SK-N-SH (cell line): ENCODE results near the gene PBX3. TPM values are rescaled to one million over a fixed set of nuclear protein-coding genes. Genes with fewer than 3 reads are reported as not detected.
A peak's percentile ranks its signal among the peaks of the same experiment; 100 is the strongest.

Source experiments
- CTCF ChIA-PET: fragments of 300-600, 350-600 bp; formaldehyde crosslinking; extraction: SDS; loops from one replicate; lab custom pipeline; 2021; lab: Yijun Ruan, JAX
- POLR2A ChIA-PET: fragments of 350-600 bp; sonication (Branson Sonifier 250); formaldehyde crosslinking; extraction: SDS; loops from one replicate; lab custom pipeline; 2020; ENCODE audit warnings: antibody characterized with exemption, inconsistent platforms; lab: Yijun Ruan, JAX
- DNase-seq: peaks from one replicate; pipeline ENCODE4 v3.0.0; 2012
- H2AFZ ChIP-seq: fragments of 200-600 bp; sonication (generic); 2 replicates; pipeline ENCODE4 v1.8.1; 2016; ENCODE audit warnings: antibody characterized with exemption, mild to moderate bottlenecking, low read depth
- H3F3A ChIP-seq: fragments of 200-600 bp; sonication (generic); replicated peaks from 2 replicates; pipeline ENCODE3; 2016; ENCODE audit warnings: antibody characterized with exemption, mild to moderate bottlenecking; ENCODE audit not compliant: insufficient read depth
- H3K27ac ChIP-seq, 2 experiments: fragments of 200-500 bp in 1 of 2; fragments of 200-600 bp in 1 of 2; sonication (Bioruptor generic) in 1 of 2; sonication (generic), shearing (Covaris generic) in 1 of 2; 2 replicates each; pipeline versions ENCODE4 v1.5.1 to v1.6.1; 2014 to 2016; ENCODE audit warnings: low read depth in 2 of 2, inconsistent platforms in 1 of 2, low read length in 1 of 2, mild to moderate bottlenecking in 1 of 2, mixed read lengths in 1 of 2
- H3K27me3 ChIP-seq: fragments of 200-600 bp; sonication (generic), shearing (Covaris generic); 2 replicates; pipeline ENCODE4 v1.6.1; 2016; ENCODE audit warnings: mixed run types; ENCODE audit not compliant: insufficient read depth
- H3K36me3 ChIP-seq, 2 experiments: fragments of 200-500 bp in 1 of 2; fragments of 200-600 bp in 1 of 2; sonication (Bioruptor generic) in 1 of 2; sonication (generic) in 1 of 2; replicated peaks in 1 of 2; 2 replicates each; pipeline versions ENCODE3 to v1.5.1; 2014 to 2016; ENCODE audit warnings: low read length in 1 of 2, mild to moderate bottlenecking in 1 of 2; ENCODE audit not compliant: insufficient read depth in 2 of 2, control insufficient read depth in 1 of 2
- H3K4me1 ChIP-seq, 2 experiments: fragments of 200-500 bp in 1 of 2; fragments of 200-600 bp in 1 of 2; sonication (Bioruptor generic) in 1 of 2; sonication (generic), shearing (Covaris generic) in 1 of 2; 2 replicates each; pipeline versions ENCODE4 v1.5.1 to v1.6.1; 2014 to 2016; ENCODE audit warnings: low read depth in 1 of 2, low read length in 1 of 2, mixed run types in 1 of 2; ENCODE audit not compliant: insufficient read depth in 2 of 2, control insufficient read depth in 1 of 2
- H3K4me2 ChIP-seq: fragments of 200-600 bp; sonication (generic), shearing (Covaris generic); 2 replicates; pipeline ENCODE4 v1.6.1; 2017; ENCODE audit warnings: mixed run types
- H3K4me3 ChIP-seq, 2 experiments: fragments of 200-500 bp in 1 of 2; fragments of 200-600 bp in 1 of 2; sonication (Bioruptor generic) in 1 of 2; sonication (generic), shearing (Covaris generic) in 1 of 2; 2 replicates each; pipeline versions ENCODE4 v1.5.1 to v1.8.1; 2014 to 2016; ENCODE audit warnings: low read depth in 2 of 2, inconsistent platforms in 1 of 2, low read length in 1 of 2, mild to moderate bottlenecking in 1 of 2, mixed read lengths in 1 of 2, moderate library complexity in 1 of 2
- H3K79me2 ChIP-seq: fragments of 200-600 bp; sonication (generic); 2 replicates; pipeline ENCODE4 v1.8.1; 2017; ENCODE audit warnings: mild to moderate bottlenecking; ENCODE audit not compliant: insufficient read depth
- H3K9ac ChIP-seq: fragments of 200-600 bp; sonication (generic); 2 replicates; pipeline ENCODE4 v1.6.1; 2017; ENCODE audit warnings: mixed run types
- H3K9me2 ChIP-seq: fragments of 200-600 bp; sonication (generic); 2 replicates; pipeline ENCODE4 v1.6.1; 2017; ENCODE audit warnings: mixed run types
- H3K9me3 ChIP-seq: fragments of 200-600 bp; sonication (generic); 2 replicates; pipeline ENCODE4 v1.6.1; 2017; ENCODE audit warnings: mixed run types, mild to moderate bottlenecking, moderate library complexity
- H4K20me1 ChIP-seq: fragments of 200-600 bp; sonication (generic); 2 replicates; pipeline ENCODE4 v1.6.1; 2017; ENCODE audit warnings: mild to moderate bottlenecking, mixed run types; ENCODE audit not compliant: insufficient read depth
- CHD2 ChIP-seq: fragments of 150-350 bp; IDR thresholded peaks from 2 replicates; pipeline ENCODE4 v1.6.1; 2018; ENCODE audit warnings: low read length; ENCODE audit not compliant: partially characterized antibody
- ELF1 ChIP-seq: IDR thresholded peaks from 2 replicates; pipeline ENCODE4 v1.4.0; 2012
- EP300 ChIP-seq, 2 experiments: IDR thresholded peaks; 2 replicates each; pipeline versions ENCODE4 v1.4.0 to v1.6.1; 2012; ENCODE audit warnings: borderline replicate concordance in 1 of 2, low read depth in 1 of 2, low read length in 1 of 2
- FOSL2 ChIP-seq: IDR thresholded peaks from 2 replicates; pipeline ENCODE4 v1.4.0; 2012; ENCODE audit warnings: low read depth, mild to moderate bottlenecking, moderate library complexity, borderline replicate concordance
- FOXM1 ChIP-seq: IDR thresholded peaks from 2 replicates; pipeline ENCODE4 v1.4.0; 2012; ENCODE audit warnings: low read depth, mild to moderate bottlenecking
- GABPA ChIP-seq: IDR thresholded peaks from 2 replicates; pipeline ENCODE4 v1.4.0; 2012; ENCODE audit warnings: low read depth, mild to moderate bottlenecking
- GATA2 ChIP-seq: sonication (generic); formaldehyde crosslinking; IDR thresholded peaks from 2 replicates; pipeline ENCODE4 v1.5.0; 2020; ENCODE audit warnings: mild to moderate bottlenecking, missing genetic modification reagents
- JUND ChIP-seq: IDR thresholded peaks from 2 replicates; pipeline ENCODE4 v1.4.0; 2012
- POLR2AphosphoS5 ChIP-seq: IDR thresholded peaks from 2 replicates; pipeline ENCODE4 v1.6.1; 2012; ENCODE audit warnings: low read depth, low read length
- RFX5 ChIP-seq: IDR thresholded peaks from 2 replicates; pipeline ENCODE4 v1.6.1; 2012; ENCODE audit warnings: mild to moderate bottlenecking, improper control_type of control experiment, low read length
- SIN3A ChIP-seq: IDR thresholded peaks from 2 replicates; pipeline ENCODE4 v1.6.1; 2012; ENCODE audit warnings: low read depth, mild to moderate bottlenecking, low read length, moderate library complexity, borderline replicate concordance
- SMC3 ChIP-seq: IDR thresholded peaks from 2 replicates; pipeline ENCODE4 v1.6.1; 2012; ENCODE audit warnings: low read depth, low read length, improper control_type of control experiment
- TAF1 ChIP-seq: IDR thresholded peaks from 2 replicates; pipeline ENCODE4 v1.6.1; 2012; ENCODE audit warnings: low read depth, mild to moderate bottlenecking, low read length, moderate library complexity, borderline replicate concordance
- TCF12 ChIP-seq: IDR thresholded peaks from 2 replicates; pipeline ENCODE4 v1.4.0; 2012
- YY1 ChIP-seq: IDR thresholded peaks from 2 replicates; pipeline ENCODE4 v1.4.0; 2012; ENCODE audit warnings: low read depth, mild to moderate bottlenecking
- WGBS: methylation state at CpG from one replicate; pipeline ENCODE4 v1.1.6; 2017; ENCODE audit warnings: low lambda C conversion rate; 5-methylcytosine and 5-hydroxymethylcytosine counted together
- polyA plus RNA-seq, 3 experiments: library from polyadenylated mRNA; depleted of rRNA; stranded (reverse); fragments of >200 nt; gene quantifications; 2 replicates each; pipeline ENCODE4 v1.2.3, GENCODE V29; 2012
- TF ChIP-seq, protein P1 (sequence below): fragments of 150-350 bp; IDR thresholded peaks from 2 replicates; pipeline ENCODE4 v1.6.1; 2016; ENCODE audit warnings: mild to moderate bottlenecking, low read depth, low read length
- TF ChIP-seq, protein P2 (sequence below): IDR thresholded peaks from 2 replicates; pipeline ENCODE4 v1.4.0; 2012; ENCODE audit warnings: low read depth
- TF ChIP-seq, protein P3 (sequence below): IDR thresholded peaks from 2 replicates; pipeline ENCODE4 v1.4.0; 2012; ENCODE audit warnings: low read depth, borderline replicate concordance
- TF ChIP-seq, protein P4 (sequence below): IDR thresholded peaks from 2 replicates; pipeline ENCODE4 v1.4.0; 2012; ENCODE audit warnings: low read depth, borderline replicate concordance

Gene PBX3
- polyA plus RNA-seq, 1 of the 3 experiments (the other 2 are of a cell fraction), result 73.0 TPM

- Histone ChIP-seq H4K20me1 (peaks cover 3% of the 10 kb centered on the region; the same call in 1 of the 2 replicates), H3K4me2 (peak overlapping the region; percentile 20; the same call in 1 of the 2 replicates), H3K9me2 (no peaks in the 10 kb centered on the region), H3K9me3 (no peaks in the 10 kb centered on the region), H3K4me1 (peaks cover 43 to 51% of the 10 kb centered on the region in 2 experiments; a peak in 3 of 4 replicates), H3K27me3 (no peaks in the 10 kb centered on the region), H3K79me2 (peaks cover 93% of the 10 kb centered on the region), H3K9ac (no peak overlapping the region), H3K4me3 (no peak overlapping the region), H2AFZ (no peak overlapping the region), H3K27ac (peak overlapping the region; percentile 77 to 90; a peak in 3 of 4 replicates), H3F3A (peaks cover 38% of the 10 kb centered on the region), H3K36me3 (peaks cover 0 to 8% of the 10 kb centered on the region in 2 experiments)
- TF ChIP-seq GABPA (no peak), CHD2 (no peak), RFX5 (no peak), YY1 (no peak), FOSL2 (no peak), GATA2 (CRISPR knock-in tag) (no peak), TAF1 (no peak), SIN3A (no peak), TCF12 (no peak), ELF1 (no peak), SMC3 (no peak), EP300 (IDR thresholded peaks at IDR 0.05; ENCODE audit: borderline replicate concordance in 1 of 2, low read depth in 1 of 2, low read length in 1 of 2) (no peak), FOXM1 (no peak), JUND (no peak), POLR2AphosphoS5 (no peak)
- TF ChIP-seq, protein P1, sequence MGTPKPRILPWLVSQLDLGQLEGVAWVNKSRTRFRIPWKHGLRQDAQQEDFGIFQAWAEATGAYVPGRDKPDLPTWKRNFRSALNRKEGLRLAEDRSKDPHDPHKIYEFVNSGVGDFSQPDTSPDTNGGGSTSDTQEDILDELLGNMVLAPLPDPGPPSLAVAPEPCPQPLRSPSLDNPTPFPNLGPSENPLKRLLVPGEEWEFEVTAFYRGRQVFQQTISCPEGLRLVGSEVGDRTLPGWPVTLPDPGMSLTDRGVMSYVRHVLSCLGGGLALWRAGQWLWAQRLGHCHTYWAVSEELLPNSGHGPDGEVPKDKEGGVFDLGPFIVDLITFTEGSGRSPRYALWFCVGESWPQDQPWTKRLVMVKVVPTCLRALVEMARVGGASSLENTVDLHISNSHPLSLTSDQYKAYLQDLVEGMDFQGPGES, result no peak
- TF ChIP-seq, protein P2, sequence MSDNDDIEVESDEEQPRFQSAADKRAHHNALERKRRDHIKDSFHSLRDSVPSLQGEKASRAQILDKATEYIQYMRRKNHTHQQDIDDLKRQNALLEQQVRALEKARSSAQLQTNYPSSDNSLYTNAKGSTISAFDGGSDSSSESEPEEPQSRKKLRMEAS, result no peak
- TF ChIP-seq, protein P3, sequence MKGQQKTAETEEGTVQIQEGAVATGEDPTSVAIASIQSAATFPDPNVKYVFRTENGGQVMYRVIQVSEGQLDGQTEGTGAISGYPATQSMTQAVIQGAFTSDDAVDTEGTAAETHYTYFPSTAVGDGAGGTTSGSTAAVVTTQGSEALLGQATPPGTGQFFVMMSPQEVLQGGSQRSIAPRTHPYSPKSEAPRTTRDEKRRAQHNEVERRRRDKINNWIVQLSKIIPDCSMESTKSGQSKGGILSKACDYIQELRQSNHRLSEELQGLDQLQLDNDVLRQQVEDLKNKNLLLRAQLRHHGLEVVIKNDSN, result no peak
- TF ChIP-seq, protein P4, sequence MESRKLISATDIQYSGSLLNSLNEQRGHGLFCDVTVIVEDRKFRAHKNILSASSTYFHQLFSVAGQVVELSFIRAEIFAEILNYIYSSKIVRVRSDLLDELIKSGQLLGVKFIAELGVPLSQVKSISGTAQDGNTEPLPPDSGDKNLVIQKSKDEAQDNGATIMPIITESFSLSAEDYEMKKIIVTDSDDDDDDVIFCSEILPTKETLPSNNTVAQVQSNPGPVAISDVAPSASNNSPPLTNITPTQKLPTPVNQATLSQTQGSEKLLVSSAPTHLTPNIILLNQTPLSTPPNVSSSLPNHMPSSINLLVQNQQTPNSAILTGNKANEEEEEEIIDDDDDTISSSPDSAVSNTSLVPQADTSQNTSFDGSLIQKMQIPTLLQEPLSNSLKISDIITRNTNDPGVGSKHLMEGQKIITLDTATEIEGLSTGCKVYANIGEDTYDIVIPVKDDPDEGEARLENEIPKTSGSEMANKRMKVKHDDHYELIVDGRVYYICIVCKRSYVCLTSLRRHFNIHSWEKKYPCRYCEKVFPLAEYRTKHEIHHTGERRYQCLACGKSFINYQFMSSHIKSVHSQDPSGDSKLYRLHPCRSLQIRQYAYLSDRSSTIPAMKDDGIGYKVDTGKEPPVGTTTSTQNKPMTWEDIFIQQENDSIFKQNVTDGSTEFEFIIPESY, result no peak
- POLR2A ChIA-PET, result interaction anchor here (0.6 kb wide), 1 partner anchor 570 kb away, joined by 3 read pairs; no protein-coding TSS in a partner anchor
- 92% methylated on average over 1 of the region's 1 CpG for WGBS
- DNase-seq, result no peak
- CTCF ChIA-PET, result no interaction called here
Observed at GRCh38 chr9:125906893-125907292, 159.7 kb downstream of the PBX3 start.
